Measurements from ENCODE around the gene OPN3. TPM values are rescaled to one million over a fixed set of nuclear protein-coding genes. Genes with fewer than 3 reads are reported as not detected.

OPN3 gene
- total RNA-seq, 3 donors from 2014 or later = 12.0 to 22.4 (median 16.1) TPM

DNA sequence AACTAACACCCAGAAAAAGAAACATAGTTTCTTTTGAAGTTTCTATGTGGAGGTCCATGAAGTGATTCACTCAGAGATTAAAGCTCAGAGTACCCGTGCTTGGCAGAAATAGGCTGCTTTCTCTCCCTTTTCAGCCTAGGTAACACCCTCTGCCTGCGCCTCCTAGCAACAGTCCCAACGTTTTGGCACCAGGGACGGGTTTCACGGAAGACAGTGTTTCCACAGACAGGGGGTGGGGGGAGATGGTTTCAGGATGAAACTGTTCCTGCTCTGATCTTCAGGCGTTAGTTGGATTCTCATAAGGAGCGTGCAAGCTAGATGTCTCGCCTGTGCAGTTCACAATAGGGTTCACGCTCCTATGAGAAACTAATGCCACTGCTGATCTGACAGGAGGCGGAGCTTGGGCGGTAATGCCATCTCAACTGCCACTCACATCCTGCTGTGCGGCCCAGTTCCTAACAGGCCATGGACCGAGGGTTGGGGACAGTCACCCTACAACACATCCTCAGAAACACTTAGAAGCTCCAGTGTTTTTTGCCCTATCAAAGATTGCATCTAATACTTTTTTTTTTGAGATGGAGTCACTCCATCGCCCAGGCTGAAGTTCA lies 53.2 kb downstream of the OPN3 start:
- no peaks in the 10 kb centered on the region for H3K36me3 ChIP-seq
- no peak for DNase-seq (ENCODE audit: low spot score in 2 of 2)
- no peak overlapping the region for H3K4me3 ChIP-seq
- H3K9me3 ChIP-seq = no peaks in the 10 kb centered on the region
- no peak overlapping the region for H3K27ac ChIP-seq
- intact Hi-C loops (cut with DNase I; ENCODE audit: low total_unique reads) = no loop called here
- H3K27me3 ChIP-seq = no peaks in the 10 kb centered on the region
- TF ChIP-seq, protein P1, sequence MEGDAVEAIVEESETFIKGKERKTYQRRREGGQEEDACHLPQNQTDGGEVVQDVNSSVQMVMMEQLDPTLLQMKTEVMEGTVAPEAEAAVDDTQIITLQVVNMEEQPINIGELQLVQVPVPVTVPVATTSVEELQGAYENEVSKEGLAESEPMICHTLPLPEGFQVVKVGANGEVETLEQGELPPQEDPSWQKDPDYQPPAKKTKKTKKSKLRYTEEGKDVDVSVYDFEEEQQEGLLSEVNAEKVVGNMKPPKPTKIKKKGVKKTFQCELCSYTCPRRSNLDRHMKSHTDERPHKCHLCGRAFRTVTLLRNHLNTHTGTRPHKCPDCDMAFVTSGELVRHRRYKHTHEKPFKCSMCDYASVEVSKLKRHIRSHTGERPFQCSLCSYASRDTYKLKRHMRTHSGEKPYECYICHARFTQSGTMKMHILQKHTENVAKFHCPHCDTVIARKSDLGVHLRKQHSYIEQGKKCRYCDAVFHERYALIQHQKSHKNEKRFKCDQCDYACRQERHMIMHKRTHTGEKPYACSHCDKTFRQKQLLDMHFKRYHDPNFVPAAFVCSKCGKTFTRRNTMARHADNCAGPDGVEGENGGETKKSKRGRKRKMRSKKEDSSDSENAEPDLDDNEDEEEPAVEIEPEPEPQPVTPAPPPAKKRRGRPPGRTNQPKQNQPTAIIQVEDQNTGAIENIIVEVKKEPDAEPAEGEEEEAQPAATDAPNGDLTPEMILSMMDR (IDR thresholded peaks at IDR 0.05) = no peak
- no peak for TF ChIP-seq POLR2A (IDR thresholded peaks at IDR 0.05)
- TF ChIP-seq POLR2AphosphoS5 (IDR thresholded peaks at IDR 0.05) = no peak
- no peaks in the 10 kb centered on the region for H3K4me1 ChIP-seq

DNA sequence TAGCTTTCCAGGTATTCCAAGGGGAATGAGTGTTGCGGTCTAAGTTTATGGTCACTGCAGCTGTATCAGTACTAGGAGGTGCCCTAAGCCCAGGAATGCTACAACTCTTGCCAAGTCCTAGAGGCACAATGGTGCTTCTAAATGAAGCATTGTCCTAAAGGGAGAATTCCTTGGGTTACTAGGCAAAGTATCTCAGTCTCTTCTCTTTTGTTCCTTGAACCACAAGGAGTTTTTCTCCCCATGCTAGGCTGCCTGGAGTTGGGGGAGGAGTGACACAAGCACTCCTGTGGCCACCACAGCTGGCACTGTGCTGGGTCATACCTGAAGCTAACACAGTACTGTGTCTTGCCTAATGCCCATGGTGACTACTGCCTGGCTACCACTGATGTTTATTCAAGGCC lies 57.2 kb downstream of the OPN3 start:
- no peak overlapping the region for H3K4me3 ChIP-seq
- TF ChIP-seq, protein P1 (IDR thresholded peaks at IDR 0.05) = no peak
- peak in 2 of 3 donors; percentile 25 to 35 for TF ChIP-seq POLR2AphosphoS5 (IDR thresholded peaks at IDR 0.05)
- H3K9me3 ChIP-seq = no peaks in the 10 kb centered on the region
- peak; percentile 52 to 91 for DNase-seq (ENCODE audit: low spot score in 2 of 2)
- H3K36me3 ChIP-seq = no peaks in the 10 kb centered on the region
- intact Hi-C loops (cut with DNase I; ENCODE audit: low total_unique reads) = no loop called here
- H3K27ac ChIP-seq = peak overlapping the region; percentile 46 to 69
- H3K27me3 ChIP-seq = no peaks in the 10 kb centered on the region
- no peaks in the 10 kb centered on the region for H3K4me1 ChIP-seq

DNA sequence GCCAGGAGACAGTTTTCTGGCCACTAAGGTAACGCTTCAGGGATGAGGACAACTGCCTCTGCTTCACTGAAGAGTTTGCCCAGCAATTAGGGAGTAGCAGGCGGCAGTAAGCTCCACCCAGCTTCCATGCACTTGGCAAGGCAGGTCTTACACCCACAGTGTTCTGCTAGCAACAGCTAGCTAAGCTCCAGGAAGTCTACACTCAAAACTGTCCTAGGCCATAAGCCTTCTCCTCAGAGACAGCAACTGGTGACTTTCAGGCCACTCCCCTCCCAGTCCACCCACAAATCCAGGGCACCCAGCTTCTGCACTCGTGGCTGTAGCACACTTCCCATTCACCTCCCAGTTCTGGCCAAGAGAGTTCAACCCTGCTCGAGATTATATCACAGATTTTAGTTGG lies 60.7 kb downstream of the OPN3 start:
- Histone ChIP-seq H3K4me3 (no peak overlapping the region), H3K4me1 (no peaks in the 10 kb centered on the region), H3K27me3 (no peaks in the 10 kb centered on the region), H3K36me3 (no peaks in the 10 kb centered on the region), H3K9me3 (no peaks in the 10 kb centered on the region), H3K27ac (no peak overlapping the region)
- no peak for DNase-seq (ENCODE audit: low spot score in 2 of 2)
- intact Hi-C loops (cut with DNase I; ENCODE audit: low total_unique reads) = no loop called here
- TF ChIP-seq, protein P1 (IDR thresholded peaks at IDR 0.05) = no peak
- no peak for TF ChIP-seq POLR2A (IDR thresholded peaks at IDR 0.05)
- TF ChIP-seq POLR2AphosphoS5 (IDR thresholded peaks at IDR 0.05) = no peak

DNA sequence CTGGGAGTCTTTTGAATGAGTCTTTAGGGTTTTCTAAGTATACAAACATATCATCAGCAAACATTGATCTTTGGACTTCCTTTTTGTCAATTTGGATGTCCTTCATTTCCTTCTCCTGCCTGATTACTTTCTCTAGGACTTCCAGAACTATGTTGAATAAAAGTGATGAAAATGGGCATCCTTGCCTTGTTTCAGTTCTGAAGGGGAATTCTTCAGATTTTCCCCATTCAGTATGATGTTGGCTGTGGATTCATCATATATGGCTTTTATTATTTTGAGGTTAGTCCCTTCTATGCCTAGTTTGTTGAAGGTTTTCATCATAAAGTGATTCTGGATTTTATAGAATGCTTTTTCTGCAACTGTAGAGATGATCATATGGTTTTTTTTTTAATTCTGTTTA lies 66.0 kb downstream of the OPN3 start:
- H3K27me3 ChIP-seq = no peaks in the 10 kb centered on the region

DNA sequence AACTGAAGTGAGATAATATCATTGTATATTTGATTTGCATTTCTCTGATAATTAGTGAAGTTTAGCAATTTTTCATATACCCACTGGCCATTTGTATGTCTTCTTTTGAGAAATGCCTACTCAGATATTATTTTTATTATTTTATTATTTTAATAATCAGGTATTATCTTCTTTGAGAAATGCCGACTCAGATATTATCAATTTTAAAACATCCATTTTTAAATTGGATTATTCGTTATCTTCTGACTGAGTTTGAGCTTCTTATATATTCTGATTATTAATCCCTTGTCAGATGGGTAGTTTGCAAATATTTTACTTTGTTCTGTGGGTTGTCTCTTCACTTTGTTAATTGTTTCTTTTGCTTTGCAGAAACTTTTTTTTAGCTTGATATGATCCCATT lies 70.3 kb downstream of the OPN3 start:
- intact Hi-C loops (cut with DNase I; ENCODE audit: low total_unique reads) = loop anchor here (5.0 kb wide), 1 partner anchor 198 kb away; no protein-coding TSS in a partner anchor
- DNase-seq (ENCODE audit: low spot score in 2 of 2) = no peak
- no peak for TF ChIP-seq POLR2A (IDR thresholded peaks at IDR 0.05)
- TF ChIP-seq, protein P1 (IDR thresholded peaks at IDR 0.05) = no peak
- no peaks in the 10 kb centered on the region for H3K36me3 ChIP-seq
- no peak overlapping the region for H3K4me3 ChIP-seq
- no peaks in the 10 kb centered on the region for H3K4me1 ChIP-seq
- H3K9me3 ChIP-seq = no peaks in the 10 kb centered on the region
- no peak overlapping the region for H3K27ac ChIP-seq
- H3K27me3 ChIP-seq = no peaks in the 10 kb centered on the region

More for the DNA sequence above, 66.0 kb downstream of the OPN3 start:
- no peak for DNase-seq (ENCODE audit: low spot score in 2 of 2)
- Histone ChIP-seq H3K4me1 (no peaks in the 10 kb centered on the region), H3K4me3 (no peak overlapping the region), H3K9me3 (no peaks in the 10 kb centered on the region), H3K36me3 (no peaks in the 10 kb centered on the region), H3K27ac (no peak overlapping the region)
- TF ChIP-seq, protein P1 (IDR thresholded peaks at IDR 0.05) = no peak
- no peak for TF ChIP-seq POLR2A (IDR thresholded peaks at IDR 0.05)
- no peak for TF ChIP-seq POLR2AphosphoS5 (IDR thresholded peaks at IDR 0.05)
- intact Hi-C loops (cut with DNase I; ENCODE audit: low total_unique reads) = loop anchor here (5.0 kb wide), 1 partner anchor 202 kb away; no protein-coding TSS in a partner anchor

Data from breast epithelium (tissue), 4 donors.